GM19025 (cell line): ENCODE data around the gene SSTR4.

ENCODE experiments used
- ATAC-seq: cut with Tn5 transposase; IDR thresholded peaks from one replicate; pipeline ENCODE4 v1.9.1; 2021; ENCODE audit warnings: mild to moderate bottlenecking, low read depth, moderate library complexity; ENCODE audit not compliant: unreplicated experiment

SSTR4 gene

GRCh38 chr20:23061734-23062561 lies 26.8 kb downstream of the SSTR4 start:
- no peak for ATAC-seq

- ATAC-seq, result no peak
Measured at GRCh38 chr20:23062632-23063031, 27.5 kb downstream of the SSTR4 start.

- no peak for ATAC-seq
Measured at GRCh38 chr20:23063168-23063567, 28.1 kb downstream of the SSTR4 start.

- ATAC-seq, result no peak
Measured at GRCh38 chr20:23063581-23063980, 28.5 kb downstream of the SSTR4 start.

- ATAC-seq, result no peak
Measured at GRCh38 chr20:23065266-23066201, 30.4 kb downstream of the SSTR4 start.

GRCh38 chr20:23066772-23067171 lies 31.7 kb downstream of the SSTR4 start:
- ATAC-seq, result no peak

GRCh38 chr20:23068283-23068682 lies 33.2 kb downstream of the SSTR4 start:
- no peak for ATAC-seq

GRCh38 chr20:23069108-23069507 lies 34.0 kb downstream of the SSTR4 start:
- no peak for ATAC-seq

GRCh38 chr20:23071398-23071797 lies 36.3 kb downstream of the SSTR4 start:
- no peak for ATAC-seq

GRCh38 chr20:23071996-23072395 lies 36.9 kb downstream of the SSTR4 start:
- no peak for ATAC-seq

- ATAC-seq, result no peak
Measured at GRCh38 chr20:23072892-23073586, 37.9 kb downstream of the SSTR4 start.

GRCh38 chr20:23074052-23074451 lies 38.9 kb downstream of the SSTR4 start:
- no peak for ATAC-seq

GRCh38 chr20:23077277-23077676 lies 42.2 kb downstream of the SSTR4 start:
- ATAC-seq, result no peak

- no peak for ATAC-seq
Measured at GRCh38 chr20:23078351-23079015, 43.4 kb downstream of the SSTR4 start.

GRCh38 chr20:23079016-23079351 lies 43.9 kb downstream of the SSTR4 start:
- ATAC-seq, result no peak

GRCh38 chr20:23079926-23080325 lies 44.8 kb downstream of the SSTR4 start:
- ATAC-seq, result no peak

GRCh38 chr20:23080521-23080920 lies 45.4 kb downstream of the SSTR4 start:
- no peak for ATAC-seq

- ATAC-seq, result no peak
Measured at GRCh38 chr20:23081263-23081819, 46.2 kb downstream of the SSTR4 start.

- ATAC-seq, result no peak
Measured at GRCh38 chr20:23082846-23083552, 47.9 kb downstream of the SSTR4 start.
